Renal pelvis (tissue), 12 donors: ENCODE results near the gene CDHR2. TPM values are rescaled to one million over a fixed set of nuclear protein-coding genes. Genes with fewer than 3 reads are reported as not detected.

Experiments
- DNase-seq: peaks from one replicate; pipeline ENCODE4 v3.0.0-alpha.2; 2013
- long read RNA-seq, 16 experiments: transcript quantifications; one replicate each; lab custom pipeline, GENCODE V29; 2026
- polyA plus RNA-seq, 3 donors: library from polyadenylated mRNA; unstranded; fragments of 120-200 nt; gene quantifications; one replicate each; pipeline ENCODE4 v1.2.1, GENCODE V29; 2013; ENCODE audit not compliant: insufficient read length in 3 of 3

CDHR2 gene, protein sequence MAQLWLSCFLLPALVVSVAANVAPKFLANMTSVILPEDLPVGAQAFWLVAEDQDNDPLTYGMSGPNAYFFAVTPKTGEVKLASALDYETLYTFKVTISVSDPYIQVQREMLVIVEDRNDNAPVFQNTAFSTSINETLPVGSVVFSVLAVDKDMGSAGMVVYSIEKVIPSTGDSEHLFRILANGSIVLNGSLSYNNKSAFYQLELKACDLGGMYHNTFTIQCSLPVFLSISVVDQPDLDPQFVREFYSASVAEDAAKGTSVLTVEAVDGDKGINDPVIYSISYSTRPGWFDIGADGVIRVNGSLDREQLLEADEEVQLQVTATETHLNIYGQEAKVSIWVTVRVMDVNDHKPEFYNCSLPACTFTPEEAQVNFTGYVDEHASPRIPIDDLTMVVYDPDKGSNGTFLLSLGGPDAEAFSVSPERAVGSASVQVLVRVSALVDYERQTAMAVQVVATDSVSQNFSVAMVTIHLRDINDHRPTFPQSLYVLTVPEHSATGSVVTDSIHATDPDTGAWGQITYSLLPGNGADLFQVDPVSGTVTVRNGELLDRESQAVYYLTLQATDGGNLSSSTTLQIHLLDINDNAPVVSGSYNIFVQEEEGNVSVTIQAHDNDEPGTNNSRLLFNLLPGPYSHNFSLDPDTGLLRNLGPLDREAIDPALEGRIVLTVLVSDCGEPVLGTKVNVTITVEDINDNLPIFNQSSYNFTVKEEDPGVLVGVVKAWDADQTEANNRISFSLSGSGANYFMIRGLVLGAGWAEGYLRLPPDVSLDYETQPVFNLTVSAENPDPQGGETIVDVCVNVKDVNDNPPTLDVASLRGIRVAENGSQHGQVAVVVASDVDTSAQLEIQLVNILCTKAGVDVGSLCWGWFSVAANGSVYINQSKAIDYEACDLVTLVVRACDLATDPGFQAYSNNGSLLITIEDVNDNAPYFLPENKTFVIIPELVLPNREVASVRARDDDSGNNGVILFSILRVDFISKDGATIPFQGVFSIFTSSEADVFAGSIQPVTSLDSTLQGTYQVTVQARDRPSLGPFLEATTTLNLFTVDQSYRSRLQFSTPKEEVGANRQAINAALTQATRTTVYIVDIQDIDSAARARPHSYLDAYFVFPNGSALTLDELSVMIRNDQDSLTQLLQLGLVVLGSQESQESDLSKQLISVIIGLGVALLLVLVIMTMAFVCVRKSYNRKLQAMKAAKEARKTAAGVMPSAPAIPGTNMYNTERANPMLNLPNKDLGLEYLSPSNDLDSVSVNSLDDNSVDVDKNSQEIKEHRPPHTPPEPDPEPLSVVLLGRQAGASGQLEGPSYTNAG (N-terminal part only)
- 10 to 100 TPM; 25.0 to 26.1 (median 26.0) TPM for polyA plus RNA-seq
- long read RNA-seq, donor 1, result 0 reads
- long read RNA-seq, donor 2, full-length matches to known transcripts, result 2 of 2 reads
- long read RNA-seq, donor 2, partial matches to known transcripts, result 0 of 2 reads
- long read RNA-seq, donor 2, other reads (novel, unspliced or antisense), result 0 of 2 reads
- long read RNA-seq, donor 3, result 0 reads
- long read RNA-seq, donor 4, result 0 reads
- long read RNA-seq, donor 5, result 0 reads
- long read RNA-seq, donor 6, result 0 reads
- long read RNA-seq, donor 7, result 0 reads
- long read RNA-seq, donor 8, result 0 reads
- long read RNA-seq, donor 9, full-length matches to known transcripts, result 2 of 2 reads
- long read RNA-seq, donor 9, partial matches to known transcripts, result 0 of 2 reads
- long read RNA-seq, donor 9, other reads (novel, unspliced or antisense), result 0 of 2 reads
- long read RNA-seq, donor 10, partial matches to known transcripts, result 8 of 8 reads
- long read RNA-seq, donor 10, other reads (novel, unspliced or antisense), result 0 of 8 reads
- long read RNA-seq, donor 11, partial matches to known transcripts, result 0 of 1 reads
- long read RNA-seq, donor 11, other reads (novel, unspliced or antisense), result 0 of 1 reads
- long read RNA-seq, donor 12, full-length matches to known transcripts, result 1 of 1 reads
- long read RNA-seq, donor 12, partial matches to known transcripts, result 0 of 1 reads
- long read RNA-seq, donor 12, other reads (novel, unspliced or antisense), result 0 of 1 reads
- long read RNA-seq, donor 13, result 0 reads
- long read RNA-seq, donor 14, result 0 reads
- long read RNA-seq, donor 15, full-length matches to known transcripts, result 4 of 17 reads
- long read RNA-seq, donor 15, partial matches to known transcripts, result 13 of 17 reads
- long read RNA-seq, donor 15, other reads (novel, unspliced or antisense), result 0 of 17 reads
- long read RNA-seq, donor 16, full-length matches to known transcripts, result 1 of 6 reads
- long read RNA-seq, donor 16, partial matches to known transcripts, result 5 of 6 reads
- long read RNA-seq, donor 16, other reads (novel, unspliced or antisense), result 0 of 6 reads

DNA sequence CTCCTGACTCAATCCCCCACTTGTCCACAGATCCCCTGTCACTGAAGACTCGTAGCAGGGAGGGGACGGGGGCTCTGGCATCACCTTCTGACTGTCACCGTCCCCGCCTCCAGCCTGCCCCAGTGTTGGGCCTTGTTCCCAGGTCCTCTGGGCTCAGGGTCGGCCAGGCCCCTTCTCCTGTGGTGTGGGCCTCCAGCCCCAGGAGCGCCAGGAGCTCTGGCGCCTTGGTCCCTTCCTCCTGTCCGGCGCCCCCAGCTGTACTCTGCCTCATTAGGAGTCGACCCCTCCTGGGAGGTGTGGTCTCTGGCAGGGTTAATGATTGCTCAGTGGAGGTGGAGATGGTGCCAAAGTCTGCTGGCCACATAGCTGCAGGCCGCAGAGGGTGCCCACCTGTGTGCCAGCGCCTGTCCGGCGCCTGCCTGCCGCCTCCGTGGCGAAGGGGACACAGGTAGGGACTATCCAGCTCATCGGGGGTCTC is at the start of gene CDHR2:
CDHR2 (plus strand) TSS at position 376 of the 478 bp plus-strand sequence. CDS start 16,011 bp downstream, outside the sequence.
- DNase-seq, result no peak

DNA sequence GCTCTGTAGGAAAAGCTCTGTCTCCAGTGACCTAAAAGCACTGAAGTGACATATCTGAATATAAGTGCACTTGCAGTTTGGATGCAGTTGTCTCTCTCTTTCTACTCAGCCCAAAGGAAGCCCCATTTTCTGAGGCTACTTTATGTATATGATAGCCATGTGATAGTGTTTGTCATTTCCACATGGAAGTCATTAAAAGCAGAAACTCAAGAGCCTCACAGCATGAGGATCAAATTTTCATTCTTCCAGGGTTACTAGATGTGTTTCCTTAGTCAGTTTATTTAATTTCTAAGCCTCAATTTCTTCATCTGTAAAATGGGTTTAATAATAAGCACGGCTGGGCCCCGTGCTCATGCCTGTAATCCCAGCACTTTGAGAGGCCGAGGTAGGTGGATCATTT is 48.6 kb upstream of the CDHR2 start:
- DNase-seq, result no peak

GRCh38 chr5:176501333-176501732 is 47.8 kb upstream of the CDHR2 start:
- no peak for DNase-seq

GRCh38 chr5:176503496-176503895 is 45.6 kb upstream of the CDHR2 start:
- DNase-seq, result no peak

DNA sequence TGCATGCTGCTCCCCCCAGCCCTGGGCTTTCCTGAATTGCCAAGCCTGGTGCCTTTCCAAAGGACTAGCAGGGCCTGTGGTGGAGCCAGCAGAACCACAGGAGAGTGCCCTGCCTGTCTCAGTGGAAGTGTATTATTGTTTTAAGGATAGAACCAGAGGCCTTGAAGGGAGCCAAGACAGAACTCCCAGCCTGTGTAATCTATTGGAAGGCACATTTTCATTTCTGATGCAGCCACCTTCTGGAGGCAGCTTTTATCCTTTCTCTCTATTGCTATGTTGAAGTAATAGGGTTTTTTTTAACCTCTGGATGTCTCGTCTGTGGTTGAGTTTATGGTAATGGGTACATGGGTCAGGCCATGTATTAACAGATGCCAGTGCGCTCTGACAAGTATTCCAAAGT is 41.2 kb upstream of the CDHR2 start:
- no peak for DNase-seq

DNA sequence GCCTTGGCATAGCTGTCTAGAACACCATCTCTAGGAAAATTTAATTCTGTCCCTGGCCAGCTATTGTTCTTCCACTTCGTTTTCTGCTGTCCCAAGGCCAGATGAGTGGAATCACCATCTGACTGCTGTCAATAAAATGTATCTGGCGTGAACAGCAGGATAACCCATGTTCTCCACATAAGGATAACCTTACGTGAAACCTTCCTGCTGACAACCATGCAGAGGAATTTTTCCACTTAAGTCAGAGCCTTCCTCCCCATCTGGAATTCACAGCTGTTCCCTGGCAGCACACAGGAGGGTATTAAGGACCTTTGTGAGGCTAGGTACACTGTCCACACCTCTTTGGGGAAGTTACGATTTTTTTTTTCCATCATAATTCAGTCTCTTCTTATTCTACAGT is 40.5 kb upstream of the CDHR2 start:
- no peak for DNase-seq

DNA sequence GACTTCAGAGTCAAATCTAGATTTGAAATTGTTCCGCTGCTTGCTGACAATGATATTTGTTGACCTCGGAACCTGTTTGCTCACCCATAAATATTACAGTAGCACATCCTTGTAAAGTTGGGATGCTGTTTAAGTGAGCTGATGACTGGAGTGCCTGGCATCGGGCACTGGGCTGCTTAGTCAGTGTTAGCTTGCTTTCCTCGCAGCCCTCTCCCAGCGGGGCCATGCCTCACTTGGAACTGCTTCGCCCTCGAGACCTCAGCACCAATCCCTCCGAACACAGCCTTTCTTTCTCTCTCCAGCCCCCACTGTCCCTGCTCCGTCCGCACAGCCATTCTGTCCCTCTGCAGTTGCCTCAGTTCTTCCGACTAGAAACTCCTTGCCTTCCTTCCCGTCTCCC is 35.4 kb upstream of the CDHR2 start:
- DNase-seq, result no peak

DNA sequence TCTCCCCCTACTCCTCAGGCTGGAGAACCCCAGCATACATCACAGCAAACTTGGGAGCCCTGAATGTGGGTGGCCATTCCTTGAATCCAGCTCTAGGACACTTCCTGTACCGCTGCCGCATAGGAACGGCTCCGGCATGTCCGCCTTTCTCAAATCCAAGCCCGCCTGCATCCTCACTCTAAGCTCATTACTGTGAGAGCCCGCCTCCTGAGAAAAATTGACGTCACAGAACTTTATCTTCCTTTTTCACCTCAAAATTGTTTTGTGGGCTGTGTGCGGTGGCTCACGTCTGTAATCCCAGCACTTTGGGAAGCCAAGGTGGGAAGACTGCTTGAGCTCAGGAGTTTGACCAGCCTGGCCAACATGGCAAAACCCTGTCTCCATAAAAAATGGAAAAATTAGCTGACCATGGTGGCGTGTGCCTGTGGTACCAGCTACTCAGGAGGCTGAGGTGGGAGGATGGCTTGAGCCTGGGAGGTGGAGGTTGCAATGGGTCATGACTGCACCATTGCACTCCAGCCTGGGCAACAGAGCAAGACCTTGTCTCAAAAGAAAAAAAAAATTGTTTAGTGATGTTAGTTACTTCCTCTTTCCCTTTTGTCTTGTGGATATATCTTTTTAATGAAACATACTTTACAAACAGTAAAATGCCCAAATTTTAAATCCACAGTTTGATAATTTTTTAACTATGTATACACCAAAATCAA is 34.7 kb upstream of the CDHR2 start:
- DNase-seq, result no peak

DNA sequence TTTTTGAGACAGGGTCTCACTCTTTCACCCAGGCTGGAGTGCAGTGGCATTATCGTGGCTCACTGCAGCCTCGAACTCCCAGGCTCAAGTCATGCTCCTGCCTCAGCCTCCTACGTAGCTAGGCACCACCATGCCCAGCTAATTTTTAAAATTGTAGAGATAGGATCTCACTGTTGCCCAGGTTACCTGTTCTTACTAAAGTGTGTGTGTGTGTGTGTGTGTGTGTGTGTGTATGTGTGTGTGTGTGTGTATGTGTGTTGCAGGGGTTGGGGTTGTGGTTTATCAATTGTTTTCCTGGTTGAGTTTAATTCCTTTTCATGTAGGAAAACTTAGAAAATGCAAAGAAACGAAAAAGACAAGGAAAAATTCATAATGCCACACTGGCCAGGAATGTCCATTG is 33.7 kb upstream of the CDHR2 start:
- DNase-seq, result no peak

- no peak for DNase-seq
Observed at GRCh38 chr5:176517053-176517661, 32.0 kb upstream of the CDHR2 start.

DNA sequence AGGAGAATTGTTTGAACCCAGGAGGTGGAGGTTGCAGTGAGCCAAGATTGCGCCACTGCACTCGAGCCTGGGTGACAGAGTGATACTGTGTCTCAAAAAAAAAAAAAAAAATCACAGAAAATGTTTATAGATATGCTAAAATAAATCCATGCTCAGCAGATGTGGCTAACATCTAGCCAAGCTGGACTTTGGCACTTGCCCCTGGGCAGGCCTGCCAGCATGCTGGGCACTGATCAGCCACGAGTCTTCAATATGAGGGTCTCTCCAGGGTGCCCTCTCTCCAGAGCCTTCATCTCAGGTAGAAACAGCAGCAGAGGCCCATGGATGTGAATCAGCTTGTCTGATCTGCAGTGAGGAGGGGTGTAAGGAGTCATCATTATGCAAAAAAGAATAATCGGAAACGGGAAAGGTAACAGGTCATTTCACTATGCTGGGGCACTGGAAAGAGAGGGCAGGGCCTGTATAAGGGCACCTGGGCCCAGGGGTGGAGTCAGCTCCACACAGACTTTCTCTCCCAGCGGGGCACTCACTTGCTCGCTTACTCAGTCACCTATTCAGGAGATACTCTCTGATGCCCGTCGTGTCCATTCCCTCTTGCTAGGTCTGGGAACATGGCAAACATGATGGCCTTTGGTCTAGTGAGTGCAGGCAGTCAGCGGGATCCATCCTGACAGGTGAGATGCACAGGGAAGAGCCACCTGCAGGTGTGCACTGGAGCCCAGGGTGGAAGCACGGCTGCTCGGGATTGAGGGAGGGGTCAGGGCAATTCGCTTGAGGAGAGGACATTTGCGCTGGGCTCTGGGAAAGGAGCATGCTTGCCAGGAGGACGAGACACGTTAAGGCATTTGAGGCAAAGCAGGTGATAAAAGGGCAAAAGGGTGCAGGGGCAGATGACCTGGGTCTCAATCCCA is 29.1 kb upstream of the CDHR2 start:
- no peak for DNase-seq

- no peak for DNase-seq
Observed at GRCh38 chr5:176521286-176521685, 27.9 kb upstream of the CDHR2 start.

DNA sequence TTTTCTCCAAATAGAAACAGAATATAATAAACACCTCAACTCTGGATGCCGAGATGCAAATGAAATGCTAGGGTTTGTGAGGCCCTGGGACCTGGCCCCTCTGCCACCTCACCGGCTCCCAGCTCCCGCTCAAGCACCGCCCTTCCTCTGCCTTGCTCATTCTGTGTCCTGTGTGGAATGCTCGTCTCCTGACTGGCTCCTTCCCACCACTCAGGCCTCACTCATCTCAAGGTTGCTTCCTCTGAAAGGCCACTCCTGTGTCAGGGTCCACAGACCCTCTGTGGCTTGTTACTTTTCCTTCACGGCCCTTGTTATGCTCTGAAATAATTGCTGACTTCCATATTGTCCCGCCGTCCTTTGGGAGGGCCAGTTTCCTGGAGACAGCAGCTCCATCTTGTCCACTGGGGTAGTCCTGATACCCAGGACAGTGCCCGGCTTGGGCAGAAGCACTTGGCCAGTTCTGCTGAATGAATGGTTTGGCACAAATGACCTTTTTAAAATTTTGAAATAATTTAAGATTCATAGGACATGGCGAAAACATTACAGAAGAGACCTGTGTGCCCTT is 27.4 kb upstream of the CDHR2 start:
- DNase-seq, result no peak

GRCh38 chr5:176524138-176524537 is 25.0 kb upstream of the CDHR2 start:
- DNase-seq, result no peak

DNA sequence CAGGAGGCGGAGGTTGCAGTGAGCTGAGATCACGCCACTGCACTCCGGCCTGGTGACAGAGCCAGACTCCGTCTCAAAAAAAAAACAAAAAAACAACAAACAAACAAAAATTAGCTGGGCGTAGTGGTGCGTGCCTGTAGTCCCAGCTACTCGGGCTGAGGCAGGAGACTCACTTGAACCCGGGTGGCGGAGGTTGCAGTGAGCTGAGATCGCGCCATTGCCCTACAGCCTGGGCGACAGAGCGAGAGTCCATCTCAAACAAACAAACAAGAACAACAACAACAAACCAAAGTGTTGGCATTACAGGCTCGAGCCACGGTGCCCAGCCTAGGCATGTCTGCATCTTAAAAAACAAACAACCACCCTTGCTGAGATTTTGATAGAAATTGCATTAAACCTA is 24.2 kb upstream of the CDHR2 start:
- no peak for DNase-seq

GRCh38 chr5:176525677-176526076 is 23.5 kb upstream of the CDHR2 start:
- no peak for DNase-seq

DNA sequence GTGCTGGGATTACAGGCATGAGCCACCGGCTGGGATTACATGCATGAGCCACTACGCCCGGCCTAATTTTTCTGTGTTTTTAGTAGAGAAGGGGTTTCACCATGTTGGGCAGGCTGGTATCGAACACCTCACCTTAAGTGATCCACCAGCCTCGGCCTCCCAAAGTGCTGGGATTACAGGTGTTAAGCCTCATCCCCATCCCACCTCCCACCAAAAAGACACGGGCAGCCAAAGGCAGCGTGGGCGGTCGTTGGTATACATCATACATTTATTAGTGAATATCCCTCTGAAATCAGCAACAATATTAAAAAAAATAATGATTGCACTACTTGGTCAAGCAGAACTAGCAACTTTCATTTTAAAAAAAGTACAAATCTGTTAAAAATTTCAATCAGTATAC is 22.7 kb upstream of the CDHR2 start:
- DNase-seq, result no peak
